WERI-Rb-1 (cell line): ENCODE data around the gene ZNF407.

Source experiments
- DNase-seq: peaks from one replicate; pipeline ENCODE4 v3.0.0-alpha.2; 2020
- H3K27ac ChIP-seq: fragments of 250-450 bp; sonication (Bioruptor Pico); 2 replicates; pipeline ENCODE4 v1.5.1; 2020; ENCODE audit warnings: mild to moderate bottlenecking, moderate library complexity
- H3K27me3 ChIP-seq: fragments of 250-450 bp; sonication (Bioruptor Pico); 2 replicates; pipeline ENCODE4 v1.5.1; 2021; ENCODE audit warnings: mild to moderate bottlenecking, low read depth, moderate library complexity; ENCODE audit not compliant: insufficient read depth, severe bottlenecking
- H3K36me3 ChIP-seq: fragments of 250-450 bp; sonication (Bioruptor Pico); 2 replicates; pipeline ENCODE4 v1.5.1; 2020; ENCODE audit warnings: mild to moderate bottlenecking, moderate library complexity
- H3K4me3 ChIP-seq: 2 replicates; pipeline ENCODE4 v1.5.1; 2011; ENCODE audit warnings: low read depth, mild to moderate bottlenecking, control low read depth, low read length
- H3K9me3 ChIP-seq: fragments of 250-450 bp; sonication (Bioruptor Pico); 2 replicates; pipeline ENCODE4 v1.5.1; 2021; ENCODE audit warnings: mild to moderate bottlenecking, moderate library complexity; ENCODE audit not compliant: severe bottlenecking
- TF ChIP-seq, protein P1 (sequence below): IDR thresholded peaks from 2 replicates; pipeline ENCODE4 v1.5.1; 2011; ENCODE audit warnings: low read depth, mild to moderate bottlenecking, control low read depth, inconsistent platforms, low read length

The ZNF407 gene

DNA sequence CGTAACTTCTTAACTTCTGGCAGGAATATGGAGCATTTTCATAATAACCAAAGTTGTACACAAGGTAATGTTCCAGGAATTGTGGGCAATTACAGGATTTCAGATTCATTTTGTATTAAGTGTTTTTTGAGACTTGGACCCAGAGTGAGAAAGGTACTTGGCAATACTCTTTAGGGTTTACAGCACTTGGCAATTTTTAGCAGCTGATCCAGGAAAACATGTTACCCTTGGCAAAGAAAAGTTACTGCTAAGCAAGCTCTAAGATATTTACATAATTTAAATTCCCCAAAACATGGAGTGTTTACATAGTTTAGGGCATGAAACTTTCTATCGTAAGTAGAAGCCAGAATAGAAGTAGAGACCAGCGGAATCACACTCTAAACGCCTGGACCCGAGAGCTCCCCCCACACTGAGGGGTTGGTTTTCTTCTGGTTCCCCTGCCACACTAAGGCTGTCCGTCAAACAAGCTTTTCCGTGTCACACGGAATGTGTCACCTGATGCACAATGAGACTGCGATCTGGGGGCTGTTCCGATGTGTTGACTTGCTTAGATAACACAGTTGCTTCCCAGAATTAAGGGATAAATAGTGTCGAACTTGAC, 434.1 kb downstream of the ZNF407 start:
- Histone ChIP-seq H3K4me3 (no peak overlapping the region), H3K27ac (no peak overlapping the region), H3K36me3 (no peaks in the 10 kb centered on the region), H3K27me3 (no peaks in the 10 kb centered on the region), H3K9me3 (no peaks in the 10 kb centered on the region)
- TF ChIP-seq, protein P1, sequence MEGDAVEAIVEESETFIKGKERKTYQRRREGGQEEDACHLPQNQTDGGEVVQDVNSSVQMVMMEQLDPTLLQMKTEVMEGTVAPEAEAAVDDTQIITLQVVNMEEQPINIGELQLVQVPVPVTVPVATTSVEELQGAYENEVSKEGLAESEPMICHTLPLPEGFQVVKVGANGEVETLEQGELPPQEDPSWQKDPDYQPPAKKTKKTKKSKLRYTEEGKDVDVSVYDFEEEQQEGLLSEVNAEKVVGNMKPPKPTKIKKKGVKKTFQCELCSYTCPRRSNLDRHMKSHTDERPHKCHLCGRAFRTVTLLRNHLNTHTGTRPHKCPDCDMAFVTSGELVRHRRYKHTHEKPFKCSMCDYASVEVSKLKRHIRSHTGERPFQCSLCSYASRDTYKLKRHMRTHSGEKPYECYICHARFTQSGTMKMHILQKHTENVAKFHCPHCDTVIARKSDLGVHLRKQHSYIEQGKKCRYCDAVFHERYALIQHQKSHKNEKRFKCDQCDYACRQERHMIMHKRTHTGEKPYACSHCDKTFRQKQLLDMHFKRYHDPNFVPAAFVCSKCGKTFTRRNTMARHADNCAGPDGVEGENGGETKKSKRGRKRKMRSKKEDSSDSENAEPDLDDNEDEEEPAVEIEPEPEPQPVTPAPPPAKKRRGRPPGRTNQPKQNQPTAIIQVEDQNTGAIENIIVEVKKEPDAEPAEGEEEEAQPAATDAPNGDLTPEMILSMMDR: no peak
- DNase-seq: no peak

DNA sequence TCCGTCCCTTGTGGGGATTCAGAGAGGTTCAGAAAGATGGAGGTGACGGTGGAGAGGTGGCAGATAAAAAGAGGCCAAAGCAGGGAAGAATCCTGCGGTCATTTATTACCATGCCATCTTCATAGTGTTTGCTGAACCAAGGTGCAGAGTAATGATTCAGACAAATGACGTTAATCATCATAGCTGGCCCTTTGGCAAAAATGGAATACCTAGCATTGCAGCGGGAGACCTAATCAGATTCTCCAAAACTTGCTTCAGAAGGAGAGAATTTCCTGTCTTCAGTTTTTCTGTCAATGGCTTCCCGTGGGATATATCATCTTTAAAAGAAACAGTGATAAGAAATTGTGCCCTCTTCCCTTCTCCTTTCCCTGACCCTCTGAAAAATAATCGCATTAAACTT, 435.8 kb downstream of the ZNF407 start:
- no peak for DNase-seq
- TF ChIP-seq, protein P1: no peak
- no peak overlapping the region for H3K4me3 ChIP-seq
- no peaks in the 10 kb centered on the region for H3K27me3 ChIP-seq
- no peaks in the 10 kb centered on the region for H3K9me3 ChIP-seq
- H3K27ac ChIP-seq: no peak overlapping the region
- no peaks in the 10 kb centered on the region for H3K36me3 ChIP-seq

DNA sequence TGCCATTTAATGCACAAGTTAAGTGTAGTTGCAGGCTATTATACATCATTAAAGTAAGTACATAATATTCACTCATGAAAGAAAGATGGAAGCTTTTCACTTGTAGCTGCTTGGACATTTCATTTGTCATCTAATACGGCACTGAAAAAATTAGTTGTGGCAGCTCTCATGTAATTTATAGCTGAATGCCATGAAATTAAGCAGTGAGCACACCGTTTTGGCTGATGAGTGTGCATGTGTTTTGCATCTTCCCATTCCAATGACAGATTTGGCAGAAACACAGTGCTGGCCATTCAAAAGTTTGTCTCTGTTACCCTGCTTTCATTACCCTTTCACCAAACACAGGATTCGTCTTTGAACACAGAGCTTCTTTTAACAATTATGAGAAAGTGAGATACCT, 437.3 kb downstream of the ZNF407 start:
- Histone ChIP-seq H3K36me3 (no peaks in the 10 kb centered on the region), H3K27me3 (no peaks in the 10 kb centered on the region), H3K4me3 (no peak overlapping the region), H3K27ac (no peak overlapping the region), H3K9me3 (no peaks in the 10 kb centered on the region)
- TF ChIP-seq, protein P1: no peak
- DNase-seq: no peak

DNA sequence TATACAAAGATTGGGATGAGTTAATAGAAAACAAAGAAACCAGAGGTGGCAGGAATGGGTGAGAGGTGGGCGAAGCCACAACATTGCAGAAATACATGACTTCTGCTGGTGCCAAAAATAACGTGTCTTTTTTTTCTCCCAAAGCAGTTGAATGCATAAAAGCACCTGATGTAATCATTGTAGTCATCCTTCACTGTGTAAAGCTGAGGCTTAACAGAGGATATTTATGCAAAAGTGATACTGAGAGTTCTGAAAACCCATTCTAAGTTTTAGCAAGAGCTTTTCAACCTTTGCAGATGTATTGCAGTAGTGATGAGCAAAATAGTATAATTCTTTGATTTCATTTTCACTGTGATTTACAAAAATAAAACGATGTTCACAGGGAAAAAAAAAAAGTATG, 438.3 kb downstream of the ZNF407 start:
- TF ChIP-seq, protein P1: no peak
- Histone ChIP-seq H3K27ac (no peak overlapping the region), H3K9me3 (no peaks in the 10 kb centered on the region), H3K4me3 (no peak overlapping the region), H3K36me3 (no peaks in the 10 kb centered on the region), H3K27me3 (no peaks in the 10 kb centered on the region)
- no peak for DNase-seq

DNA sequence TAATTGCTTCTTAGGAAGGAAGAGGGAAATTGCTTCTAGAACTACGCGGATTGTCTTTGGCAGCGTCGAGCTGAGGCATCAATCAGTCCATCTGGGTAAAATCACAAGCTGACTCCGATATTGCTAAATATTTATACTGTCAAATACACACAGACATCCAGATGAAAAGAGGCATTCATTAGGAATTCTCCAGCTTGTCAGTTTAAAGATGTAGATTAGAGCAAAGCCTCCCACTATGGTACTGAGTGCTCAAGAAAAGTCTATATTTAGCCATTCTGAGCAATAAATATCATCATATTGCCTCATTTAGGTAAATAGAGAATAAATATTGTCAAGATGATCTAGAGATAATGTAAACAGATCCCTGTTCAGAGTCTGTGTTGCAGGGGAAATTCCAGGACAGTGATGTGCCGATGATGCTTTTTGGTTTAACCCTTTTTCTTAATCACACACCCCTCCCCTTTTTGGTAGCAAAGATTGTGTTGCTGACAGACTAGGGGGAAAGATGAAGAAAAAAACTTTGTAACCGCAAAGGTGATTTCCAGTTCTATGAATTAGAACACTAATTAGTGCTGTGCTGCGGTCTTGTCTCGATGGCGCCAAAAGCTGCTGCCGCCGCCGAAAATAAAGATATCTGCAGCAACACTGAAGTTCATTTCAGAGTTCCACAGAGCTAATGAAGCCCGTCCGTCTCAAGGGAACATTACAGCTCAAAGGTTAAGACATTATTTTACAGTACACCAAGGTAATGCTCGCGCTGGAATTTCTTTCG, 439.4 kb downstream of the ZNF407 start:
- no peak overlapping the region for H3K4me3 ChIP-seq
- no peak for DNase-seq

More for the DNA sequence above, 439.4 kb downstream of the ZNF407 start:
- no peaks in the 10 kb centered on the region for H3K27me3 ChIP-seq
- no peaks in the 10 kb centered on the region for H3K9me3 ChIP-seq
- no peak overlapping the region for H3K27ac ChIP-seq
- H3K36me3 ChIP-seq: no peaks in the 10 kb centered on the region
- TF ChIP-seq, protein P1: no peak
